GM12878 (cell line): ENCODE results near the gene TRIM71. TPM values are rescaled to one million over a fixed set of nuclear protein-coding genes. Genes with fewer than 3 reads are reported as not detected.

Experiments used
- ATF2 ChIP-seq: IDR thresholded peaks from 2 replicates; pipeline ENCODE4 v1.6.1; 2012; ENCODE audit warnings: low read length, inconsistent platforms
- CHD2 ChIP-seq: IDR thresholded peaks from 2 replicates; pipeline ENCODE4 v1.6.1; 2011; ENCODE audit warnings: low read depth, low read length, improper control_type of control experiment, borderline replicate concordance
- FOXM1 ChIP-seq: IDR thresholded peaks from 2 replicates; pipeline ENCODE4 v1.6.1; 2012; ENCODE audit warnings: low read depth, mild to moderate bottlenecking, inconsistent platforms, low read length, moderate library complexity
- GATAD2B ChIP-seq: fragments of 450-650 bp; conservative IDR thresholded peaks from 2 replicates; pipeline ENCODE4 v1.6.1; 2017; ENCODE audit warnings: low read depth, mild to moderate bottlenecking, moderate library complexity
- KAT2A ChIP-seq: conservative IDR thresholded peaks from 2 replicates; pipeline ENCODE4 v1.6.1; 2011; ENCODE audit warnings: low read depth, low read length; ENCODE audit not compliant: control insufficient read depth
- LARP7 ChIP-seq: fragments of 450-650 bp; IDR thresholded peaks from 2 replicates; pipeline ENCODE4 v1.6.1; 2017; ENCODE audit warnings: mild to moderate bottlenecking
- MTA2 ChIP-seq: fragments of 450-650 bp; IDR thresholded peaks from 2 replicates; pipeline ENCODE4 v1.6.1; 2016; ENCODE audit warnings: low read depth, mild to moderate bottlenecking, moderate library complexity
- NBN ChIP-seq: fragments of 450-650 bp; IDR thresholded peaks from 2 replicates; pipeline ENCODE4 v1.6.1; 2016
- POLR2A ChIP-seq: IDR thresholded peaks from 2 replicates; pipeline ENCODE4 v1.6.1; 2011; ENCODE audit warnings: low read depth, mild to moderate bottlenecking, low read length
- POU2F2 ChIP-seq: IDR thresholded peaks from 3 replicates; pipeline ENCODE4 v1.6.1; 2011; ENCODE audit warnings: low read depth, mild to moderate bottlenecking, low read length, borderline replicate concordance
- RAD21 ChIP-seq: IDR thresholded peaks from 2 replicates; pipeline ENCODE4 v1.6.1; 2011; ENCODE audit warnings: mild to moderate bottlenecking, low read depth, low read length, moderate library complexity; ENCODE audit not compliant: insufficient read depth
- RELA ChIP-seq: fragments of 450-650 bp; IDR thresholded peaks from 2 replicates; pipeline ENCODE4 v1.8.0; 2014; ENCODE audit warnings: borderline replicate concordance; ENCODE audit not compliant: partially characterized antibody
- SREBF2 ChIP-seq: IDR thresholded peaks from 2 replicates; pipeline ENCODE4 v1.6.1; 2012; ENCODE audit warnings: mild to moderate bottlenecking, low read length
- SUPT20H ChIP-seq: IDR thresholded peaks from 2 replicates; pipeline ENCODE4 v1.6.1; 2011; ENCODE audit warnings: low read depth, mild to moderate bottlenecking, low read length, moderate library complexity, borderline replicate concordance; ENCODE audit not compliant: control insufficient read depth
- polyA plus RNA-seq, 11 experiments: library from polyadenylated mRNA; depleted of rRNA in 4 of 11; unstranded in 6 of 11; stranded (reverse) in 5 of 11; fragments of >200 nt; fragmentation: Nextera tagmentation in 4 of 11; fragmentation: Illumina TruSeq in 1 of 11; extraction: Ambion mirVana in 4 of 11; extraction: Trizol in 1 of 11; gene quantifications; 1 replicate in 1 of 11; 2 replicates in 10 of 11; pipeline versions ENCODE4 v1.2.1 to v1.2.3, GENCODE V29; 2011 to 2016; ENCODE audit warnings: inconsistent platforms in 2 of 11, missing spikeins in 2 of 11, low read depth in 1 of 11
- total RNA-seq, 4 experiments: library from RNA; depleted of rRNA in 3 of 4; stranded (reverse); fragments of >200 nt in 3 of 4; fragmentation: Illumina TruSeq in 1 of 4; extraction: Trizol in 1 of 4; gene quantifications; 2 replicates each; pipeline versions ENCODE4 v1.2.1 to v1.2.3, GENCODE V29; 2013 to 2021
- TF ChIP-seq, protein P1 (sequence below): fragments of 150-350 bp; IDR thresholded peaks from 2 replicates; pipeline ENCODE4 v1.6.1; 2016; ENCODE audit warnings: low read depth, low read length
- TF ChIP-seq, protein P2 (sequence below): fragments of 450-650 bp; IDR thresholded peaks from 2 replicates; pipeline ENCODE4 v1.6.1; 2017; ENCODE audit warnings: mild to moderate bottlenecking, moderate library complexity
- TF ChIP-seq, protein P3 (sequence below): IDR thresholded peaks from 2 replicates; pipeline ENCODE4 v1.6.1; 2011; ENCODE audit warnings: mild to moderate bottlenecking, low read depth, low read length, moderate library complexity; ENCODE audit not compliant: insufficient replicate concordance
- TF ChIP-seq, protein P4 (sequence below): fragments of 450-650 bp; formaldehyde crosslinking; IDR thresholded peaks from 2 replicates; pipeline ENCODE4 v1.4.0; 2022; ENCODE audit warnings: mild to moderate bottlenecking, moderate library complexity

TRIM71 gene
- total and polyA plus RNA-seq, 10 of the 15 experiments (the other 5 are each of a cell fraction or from before 2014, with no cell fraction given) = 0.02 to 1.8 (median 0.16) TPM

DNA sequence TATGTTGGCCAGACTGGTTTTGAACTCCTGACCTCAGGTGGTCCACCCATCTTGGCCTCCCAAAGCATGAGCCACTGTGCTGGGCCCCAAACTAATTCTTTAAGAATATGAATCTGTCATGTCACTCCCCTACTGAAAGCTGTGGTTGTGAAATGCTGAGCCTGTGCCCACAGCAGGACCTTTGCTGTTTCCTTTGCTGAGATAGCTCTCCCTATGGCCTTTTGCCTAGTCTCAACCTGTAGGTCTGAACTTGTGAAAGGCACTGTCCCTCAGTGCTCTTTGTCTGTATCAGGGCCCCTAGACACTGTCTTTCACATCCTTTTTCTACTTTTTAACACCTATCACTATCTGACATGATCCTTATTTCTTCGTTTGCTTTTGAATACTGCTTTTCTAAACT lies 70.9 kb downstream of the TRIM71 start (continued):
- TF ChIP-seq, protein P1, sequence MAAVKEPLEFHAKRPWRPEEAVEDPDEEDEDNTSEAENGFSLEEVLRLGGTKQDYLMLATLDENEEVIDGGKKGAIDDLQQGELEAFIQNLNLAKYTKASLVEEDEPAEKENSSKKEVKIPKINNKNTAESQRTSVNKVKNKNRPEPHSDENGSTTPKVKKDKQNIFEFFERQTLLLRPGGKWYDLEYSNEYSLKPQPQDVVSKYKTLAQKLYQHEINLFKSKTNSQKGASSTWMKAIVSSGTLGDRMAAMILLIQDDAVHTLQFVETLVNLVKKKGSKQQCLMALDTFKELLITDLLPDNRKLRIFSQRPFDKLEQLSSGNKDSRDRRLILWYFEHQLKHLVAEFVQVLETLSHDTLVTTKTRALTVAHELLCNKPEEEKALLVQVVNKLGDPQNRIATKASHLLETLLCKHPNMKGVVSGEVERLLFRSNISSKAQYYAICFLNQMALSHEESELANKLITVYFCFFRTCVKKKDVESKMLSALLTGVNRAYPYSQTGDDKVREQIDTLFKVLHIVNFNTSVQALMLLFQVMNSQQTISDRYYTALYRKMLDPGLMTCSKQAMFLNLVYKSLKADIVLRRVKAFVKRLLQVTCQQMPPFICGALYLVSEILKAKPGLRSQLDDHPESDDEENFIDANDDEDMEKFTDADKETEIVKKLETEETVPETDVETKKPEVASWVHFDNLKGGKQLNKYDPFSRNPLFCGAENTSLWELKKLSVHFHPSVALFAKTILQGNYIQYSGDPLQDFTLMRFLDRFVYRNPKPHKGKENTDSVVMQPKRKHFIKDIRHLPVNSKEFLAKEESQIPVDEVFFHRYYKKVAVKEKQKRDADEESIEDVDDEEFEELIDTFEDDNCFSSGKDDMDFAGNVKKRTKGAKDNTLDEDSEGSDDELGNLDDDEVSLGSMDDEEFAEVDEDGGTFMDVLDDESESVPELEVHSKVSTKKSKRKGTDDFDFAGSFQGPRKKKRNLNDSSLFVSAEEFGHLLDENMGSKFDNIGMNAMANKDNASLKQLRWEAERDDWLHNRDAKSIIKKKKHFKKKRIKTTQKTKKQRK = no peak
- no peak for TF ChIP-seq RELA
- no peak for TF ChIP-seq KAT2A
- TF ChIP-seq GATAD2B = 0 out of 2 replicates have a peak, but pooled peaks have one; percentile 51
- TF ChIP-seq ATF2 = no peak
- TF ChIP-seq, protein P2, sequence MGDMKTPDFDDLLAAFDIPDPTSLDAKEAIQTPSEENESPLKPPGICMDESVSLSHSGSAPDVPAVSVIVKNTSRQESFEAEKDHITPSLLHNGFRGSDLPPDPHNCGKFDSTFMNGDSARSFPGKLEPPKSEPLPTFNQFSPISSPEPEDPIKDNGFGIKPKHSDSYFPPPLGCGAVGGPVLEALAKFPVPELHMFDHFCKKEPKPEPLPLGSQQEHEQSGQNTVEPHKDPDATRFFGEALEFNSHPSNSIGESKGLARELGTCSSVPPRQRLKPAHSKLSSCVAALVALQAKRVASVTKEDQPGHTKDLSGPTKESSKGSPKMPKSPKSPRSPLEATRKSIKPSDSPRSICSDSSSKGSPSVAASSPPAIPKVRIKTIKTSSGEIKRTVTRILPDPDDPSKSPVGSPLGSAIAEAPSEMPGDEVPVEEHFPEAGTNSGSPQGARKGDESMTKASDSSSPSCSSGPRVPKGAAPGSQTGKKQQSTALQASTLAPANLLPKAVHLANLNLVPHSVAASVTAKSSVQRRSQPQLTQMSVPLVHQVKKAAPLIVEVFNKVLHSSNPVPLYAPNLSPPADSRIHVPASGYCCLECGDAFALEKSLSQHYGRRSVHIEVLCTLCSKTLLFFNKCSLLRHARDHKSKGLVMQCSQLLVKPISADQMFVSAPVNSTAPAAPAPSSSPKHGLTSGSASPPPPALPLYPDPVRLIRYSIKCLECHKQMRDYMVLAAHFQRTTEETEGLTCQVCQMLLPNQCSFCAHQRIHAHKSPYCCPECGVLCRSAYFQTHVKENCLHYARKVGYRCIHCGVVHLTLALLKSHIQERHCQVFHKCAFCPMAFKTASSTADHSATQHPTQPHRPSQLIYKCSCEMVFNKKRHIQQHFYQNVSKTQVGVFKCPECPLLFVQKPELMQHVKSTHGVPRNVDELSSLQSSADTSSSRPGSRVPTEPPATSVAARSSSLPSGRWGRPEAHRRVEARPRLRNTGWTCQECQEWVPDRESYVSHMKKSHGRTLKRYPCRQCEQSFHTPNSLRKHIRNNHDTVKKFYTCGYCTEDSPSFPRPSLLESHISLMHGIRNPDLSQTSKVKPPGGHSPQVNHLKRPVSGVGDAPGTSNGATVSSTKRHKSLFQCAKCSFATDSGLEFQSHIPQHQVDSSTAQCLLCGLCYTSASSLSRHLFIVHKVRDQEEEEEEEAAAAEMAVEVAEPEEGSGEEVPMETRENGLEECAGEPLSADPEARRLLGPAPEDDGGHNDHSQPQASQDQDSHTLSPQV = no peak
- TF ChIP-seq FOXM1 = no peak
- TF ChIP-seq POLR2A = no peak
- TF ChIP-seq POU2F2 = no peak
- TF ChIP-seq LARP7 = no peak
- no peak for TF ChIP-seq SUPT20H
- TF ChIP-seq, protein P3, sequence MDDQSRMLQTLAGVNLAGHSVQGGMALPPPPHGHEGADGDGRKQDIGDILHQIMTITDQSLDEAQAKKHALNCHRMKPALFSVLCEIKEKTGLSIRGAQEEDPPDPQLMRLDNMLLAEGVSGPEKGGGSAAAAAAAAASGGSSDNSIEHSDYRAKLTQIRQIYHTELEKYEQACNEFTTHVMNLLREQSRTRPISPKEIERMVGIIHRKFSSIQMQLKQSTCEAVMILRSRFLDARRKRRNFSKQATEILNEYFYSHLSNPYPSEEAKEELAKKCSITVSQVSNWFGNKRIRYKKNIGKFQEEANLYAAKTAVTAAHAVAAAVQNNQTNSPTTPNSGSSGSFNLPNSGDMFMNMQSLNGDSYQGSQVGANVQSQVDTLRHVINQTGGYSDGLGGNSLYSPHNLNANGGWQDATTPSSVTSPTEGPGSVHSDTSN = peak; percentile 27
- TF ChIP-seq SREBF2 = no peak
- no peak for TF ChIP-seq CHD2
- TF ChIP-seq NBN = peak; percentile 84; the same call in 1 of the 2 replicates
- TF ChIP-seq, protein P4, sequence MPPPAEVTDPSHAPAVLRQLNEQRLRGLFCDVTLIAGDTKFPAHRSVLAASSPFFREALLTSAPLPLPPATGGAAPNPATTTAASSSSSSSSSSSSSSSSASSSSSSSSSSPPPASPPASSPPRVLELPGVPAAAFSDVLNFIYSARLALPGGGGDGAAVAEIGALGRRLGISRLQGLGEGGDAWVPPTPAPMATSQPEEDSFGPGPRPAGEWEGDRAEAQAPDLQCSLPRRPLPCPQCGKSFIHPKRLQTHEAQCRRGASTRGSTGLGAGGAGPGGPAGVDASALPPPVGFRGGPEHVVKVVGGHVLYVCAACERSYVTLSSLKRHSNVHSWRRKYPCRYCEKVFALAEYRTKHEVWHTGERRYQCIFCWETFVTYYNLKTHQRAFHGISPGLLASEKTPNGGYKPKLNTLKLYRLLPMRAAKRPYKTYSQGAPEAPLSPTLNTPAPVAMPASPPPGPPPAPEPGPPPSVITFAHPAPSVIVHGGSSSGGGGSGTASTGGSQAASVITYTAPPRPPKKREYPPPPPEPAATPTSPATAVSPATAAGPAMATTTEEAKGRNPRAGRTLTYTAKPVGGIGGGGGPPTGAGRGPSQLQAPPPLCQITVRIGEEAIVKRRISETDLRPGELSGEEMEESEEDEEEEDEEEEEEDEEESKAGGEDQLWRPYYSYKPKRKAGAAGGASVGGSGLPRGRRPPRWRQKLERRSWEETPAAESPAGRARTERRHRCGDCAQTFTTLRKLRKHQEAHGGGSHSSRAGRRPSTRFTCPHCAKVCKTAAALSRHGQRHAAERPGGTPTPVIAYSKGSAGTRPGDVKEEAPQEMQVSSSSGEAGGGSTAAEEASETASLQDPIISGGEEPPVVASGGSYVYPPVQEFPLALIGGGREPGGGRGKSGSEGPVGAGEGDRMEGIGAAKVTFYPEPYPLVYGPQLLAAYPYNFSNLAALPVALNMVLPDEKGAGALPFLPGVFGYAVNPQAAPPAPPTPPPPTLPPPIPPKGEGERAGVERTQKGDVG = no peak
- peak; percentile 49; the same call in 1 of the 2 replicates for TF ChIP-seq MTA2
- TF ChIP-seq RAD21 = no peak
